Subcutaneous abdominal adipose tissue (tissue), 5 donors: ENCODE data around the gene EXOG.

Experiments
- H3K27ac ChIP-seq: one replicate; pipeline ENCODE4 v1.7.0; 2013; ENCODE audit warnings: low read depth, mild to moderate bottlenecking, inconsistent platforms, low read length, moderate library complexity
- H3K27me3 ChIP-seq, 5 donors: one replicate each; pipeline ENCODE4 v1.7.0; 2013; ENCODE audit warnings: low read length in 5 of 5, inconsistent platforms in 1 of 5; ENCODE audit not compliant: control insufficient read depth in 5 of 5, insufficient read depth in 4 of 5
- H3K36me3 ChIP-seq, 5 donors: one replicate each; pipeline ENCODE4 v1.7.0; 2013; ENCODE audit warnings: low read length in 5 of 5; ENCODE audit not compliant: control insufficient read depth in 5 of 5, insufficient read depth in 5 of 5
- H3K4me1 ChIP-seq, 5 donors: one replicate each; pipeline ENCODE4 v1.7.0; 2013; ENCODE audit warnings: low read length in 5 of 5, mild to moderate bottlenecking in 3 of 5, moderate library complexity in 1 of 5; ENCODE audit not compliant: control insufficient read depth in 5 of 5, insufficient read depth in 5 of 5
- H3K4me3 ChIP-seq, 5 donors: one replicate each; pipeline ENCODE4 v1.7.0; 2013; ENCODE audit warnings: low read length in 5 of 5, low read depth in 1 of 5
- H3K9ac ChIP-seq, 5 donors: one replicate each; pipeline ENCODE4 v1.7.0; 2013; ENCODE audit warnings: low read length in 5 of 5, mild to moderate bottlenecking in 4 of 5, moderate library complexity in 3 of 5
- H3K9me3 ChIP-seq, 5 donors: one replicate each; pipeline ENCODE4 v1.7.0; 2013; ENCODE audit warnings: low read length in 5 of 5; ENCODE audit not compliant: control insufficient read depth in 5 of 5
- donor health status: healthy.
- donor health status: healthy.
- donor health status: healthy.
- donor health status: healthy.
- donor health status: healthy.

Gene EXOG

DNA sequence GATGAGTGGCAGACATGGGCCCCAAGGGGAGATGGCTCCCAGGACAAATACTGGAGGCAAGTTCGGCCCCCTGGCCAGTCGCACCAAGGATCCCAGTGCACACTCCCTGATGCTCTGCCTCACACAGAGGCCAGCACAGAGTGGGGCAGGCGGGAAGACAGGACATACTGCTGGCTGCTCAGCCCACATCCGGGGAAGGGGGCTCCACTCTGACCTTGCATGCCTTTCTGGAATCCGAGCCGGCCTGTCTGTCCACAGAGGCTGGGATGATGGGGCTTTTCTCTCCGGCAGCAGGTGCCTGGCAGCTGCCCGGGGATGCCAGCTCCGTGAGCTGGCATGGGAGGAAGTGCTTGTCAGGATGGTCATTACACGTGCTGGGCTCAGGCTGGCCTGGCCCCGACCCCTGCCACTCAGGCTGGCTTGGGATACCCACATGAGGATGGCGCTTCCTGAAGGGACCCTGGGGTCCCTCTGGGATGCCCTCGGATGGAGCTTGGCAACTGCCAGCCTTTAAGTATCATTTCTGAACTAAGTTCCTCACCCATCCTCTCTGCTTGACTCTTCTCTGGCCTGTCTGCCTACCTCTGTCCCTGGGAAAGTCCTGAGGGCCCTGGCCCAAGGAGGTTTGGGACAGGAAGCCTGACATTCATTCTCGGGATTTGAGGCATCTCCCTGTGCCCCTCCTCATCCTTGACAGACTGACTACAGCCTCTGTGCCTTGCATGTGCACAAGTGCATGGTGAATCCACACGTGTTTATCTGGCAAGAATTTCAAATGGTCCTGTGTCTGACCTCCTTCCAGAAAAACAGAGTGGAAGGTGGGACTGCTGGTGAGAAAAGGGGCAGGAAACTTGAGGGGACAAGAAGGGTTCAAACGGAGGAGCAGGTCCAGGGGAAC is 46.5 kb downstream of the EXOG start:
- Histone ChIP-seq H3K4me1 (peaks cover 0 to 6% (median 5%) of the 10 kb centered on the region in 5 donors), H3K9me3 (no peaks in the 10 kb centered on the region), H3K9ac (no peak overlapping the region), H3K27ac (no peak overlapping the region), H3K27me3 (peaks cover 0 to 7% (median 3%) of the 10 kb centered on the region in 5 donors), H3K36me3 (no peaks in the 10 kb centered on the region), H3K4me3 (no peak overlapping the region)

- Histone ChIP-seq H3K9me3 (no peaks in the 10 kb centered on the region), H3K27ac (no peak overlapping the region), H3K4me1 (peaks cover 0 to 6% (median 5%) of the 10 kb centered on the region in 5 donors), H3K27me3 (peaks cover 0 to 7% (median 3%) of the 10 kb centered on the region in 5 donors), H3K36me3 (no peaks in the 10 kb centered on the region), H3K4me3 (no peak overlapping the region), H3K9ac (no peak overlapping the region)
Observed at GRCh38 chr3:38543586-38543985, 47.4 kb downstream of the EXOG start.

DNA sequence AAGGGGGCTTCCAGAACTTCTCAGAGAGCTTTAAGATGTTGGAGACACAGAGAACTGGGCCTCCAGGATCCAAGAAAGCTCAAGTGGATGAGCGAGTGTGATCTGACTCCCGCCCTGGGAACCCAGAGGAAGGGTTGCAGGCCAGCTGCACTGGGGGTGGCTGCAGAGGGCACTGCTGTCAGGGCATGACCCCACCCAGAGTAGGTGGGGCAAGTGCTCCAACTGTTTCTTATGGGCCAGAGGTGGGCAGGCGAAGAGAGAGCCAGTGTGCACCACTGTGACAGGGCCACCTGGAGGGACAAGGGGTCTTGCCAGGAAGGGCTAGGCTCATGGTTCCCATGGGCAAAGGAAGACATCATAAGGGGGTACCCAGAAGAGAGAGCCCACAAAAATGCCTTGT is 48.8 kb downstream of the EXOG start:
- no peaks in the 10 kb centered on the region for H3K9me3 ChIP-seq
- peaks cover 0 to 7% (median 3%) of the 10 kb centered on the region in 5 donors for H3K27me3 ChIP-seq
- H3K36me3 ChIP-seq, result no peaks in the 10 kb centered on the region
- no peak overlapping the region for H3K4me3 ChIP-seq
- H3K27ac ChIP-seq, result no peak overlapping the region
- H3K9ac ChIP-seq, result no peak overlapping the region
- peaks cover 0 to 6% (median 0%) of the 10 kb centered on the region in 5 donors for H3K4me1 ChIP-seq

DNA sequence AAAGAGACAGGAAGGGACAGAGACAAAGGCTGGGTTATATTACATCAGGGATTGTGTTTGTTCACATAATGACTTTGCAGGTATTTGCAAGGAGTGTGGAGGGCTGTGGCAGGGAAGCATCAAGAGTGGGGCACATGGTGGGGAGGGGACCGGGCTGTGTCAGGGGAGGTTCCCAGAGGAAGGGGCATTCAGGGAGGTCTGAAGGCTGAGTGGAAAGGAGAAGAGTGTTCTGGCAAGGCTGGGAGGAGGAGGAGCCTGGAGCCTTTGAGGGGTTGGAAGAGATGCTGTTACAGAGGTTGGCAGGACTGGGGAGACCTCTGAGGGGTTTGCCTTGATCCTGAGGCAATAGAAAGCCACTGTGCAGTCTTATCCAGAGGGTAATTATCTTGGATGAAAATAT is 49.4 kb downstream of the EXOG start:
- H3K27me3 ChIP-seq, result peaks cover 0 to 7% (median 3%) of the 10 kb centered on the region in 5 donors
- H3K27ac ChIP-seq, result no peak overlapping the region
- no peak overlapping the region for H3K9ac ChIP-seq
- H3K4me3 ChIP-seq, result no peak overlapping the region
- H3K36me3 ChIP-seq, result no peaks in the 10 kb centered on the region
- H3K4me1 ChIP-seq, result peaks cover 0 to 6% (median 0%) of the 10 kb centered on the region in 5 donors
- peaks cover 0 to 3% (median 0%) of the 10 kb centered on the region in 5 donors for H3K9me3 ChIP-seq

GRCh38 chr3:38545983-38546382 is 49.8 kb downstream of the EXOG start:
- peaks cover 0 to 4% (median 0%) of the 10 kb centered on the region in 5 donors for H3K9me3 ChIP-seq
- peaks cover 0 to 7% (median 3%) of the 10 kb centered on the region in 5 donors for H3K27me3 ChIP-seq
- no peak overlapping the region for H3K9ac ChIP-seq
- H3K36me3 ChIP-seq, result no peaks in the 10 kb centered on the region
- no peak overlapping the region for H3K27ac ChIP-seq
- H3K4me3 ChIP-seq, result no peak overlapping the region
- peaks cover 0 to 6% (median 0%) of the 10 kb centered on the region in 5 donors for H3K4me1 ChIP-seq

- H3K27ac ChIP-seq, result no peak overlapping the region
- H3K9ac ChIP-seq, result no peak overlapping the region
- H3K4me3 ChIP-seq, result no peak overlapping the region
- H3K4me1 ChIP-seq, result peaks cover 0 to 5% (median 0%) of the 10 kb centered on the region in 5 donors
- H3K36me3 ChIP-seq, result no peaks in the 10 kb centered on the region
- peaks cover 0 to 6% (median 0%) of the 10 kb centered on the region in 5 donors for H3K9me3 ChIP-seq
- H3K27me3 ChIP-seq, result peaks cover 0 to 6% (median 3%) of the 10 kb centered on the region in 5 donors
Observed at GRCh38 chr3:38548154-38548931, 52.2 kb downstream of the EXOG start.

DNA sequence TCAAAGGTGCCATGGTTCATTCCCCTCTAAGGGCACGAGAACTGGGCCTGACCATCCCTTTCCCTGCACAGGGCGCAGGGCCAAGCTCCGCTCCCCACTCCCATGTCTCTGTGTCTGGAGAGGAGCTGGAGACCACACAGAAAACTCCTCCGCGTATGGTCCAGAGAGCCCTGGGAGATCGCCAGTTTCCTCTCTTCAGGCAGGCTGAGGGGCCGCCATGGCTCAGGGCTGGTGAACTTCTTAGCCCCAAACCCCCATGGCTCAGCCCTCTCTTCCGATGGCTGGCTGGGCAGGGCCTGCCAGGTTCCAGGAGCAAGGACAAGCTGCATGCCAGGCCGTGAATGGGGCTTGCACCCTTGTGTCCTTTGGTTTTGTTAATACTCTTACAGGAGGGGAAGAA is 52.9 kb downstream of the EXOG start:
- no peaks in the 10 kb centered on the region for H3K36me3 ChIP-seq
- H3K4me1 ChIP-seq, result no peaks in the 10 kb centered on the region
- no peak overlapping the region for H3K27ac ChIP-seq
- peaks cover 0 to 4% (median 3%) of the 10 kb centered on the region in 5 donors for H3K27me3 ChIP-seq
- H3K9ac ChIP-seq, result no peak overlapping the region
- H3K9me3 ChIP-seq, result peaks cover 0 to 10% (median 5%) of the 10 kb centered on the region in 5 donors
- H3K4me3 ChIP-seq, result no peak overlapping the region

- no peak overlapping the region for H3K27ac ChIP-seq
Observed at GRCh38 chr3:38549486-38549885, 53.3 kb downstream of the EXOG start.

DNA sequence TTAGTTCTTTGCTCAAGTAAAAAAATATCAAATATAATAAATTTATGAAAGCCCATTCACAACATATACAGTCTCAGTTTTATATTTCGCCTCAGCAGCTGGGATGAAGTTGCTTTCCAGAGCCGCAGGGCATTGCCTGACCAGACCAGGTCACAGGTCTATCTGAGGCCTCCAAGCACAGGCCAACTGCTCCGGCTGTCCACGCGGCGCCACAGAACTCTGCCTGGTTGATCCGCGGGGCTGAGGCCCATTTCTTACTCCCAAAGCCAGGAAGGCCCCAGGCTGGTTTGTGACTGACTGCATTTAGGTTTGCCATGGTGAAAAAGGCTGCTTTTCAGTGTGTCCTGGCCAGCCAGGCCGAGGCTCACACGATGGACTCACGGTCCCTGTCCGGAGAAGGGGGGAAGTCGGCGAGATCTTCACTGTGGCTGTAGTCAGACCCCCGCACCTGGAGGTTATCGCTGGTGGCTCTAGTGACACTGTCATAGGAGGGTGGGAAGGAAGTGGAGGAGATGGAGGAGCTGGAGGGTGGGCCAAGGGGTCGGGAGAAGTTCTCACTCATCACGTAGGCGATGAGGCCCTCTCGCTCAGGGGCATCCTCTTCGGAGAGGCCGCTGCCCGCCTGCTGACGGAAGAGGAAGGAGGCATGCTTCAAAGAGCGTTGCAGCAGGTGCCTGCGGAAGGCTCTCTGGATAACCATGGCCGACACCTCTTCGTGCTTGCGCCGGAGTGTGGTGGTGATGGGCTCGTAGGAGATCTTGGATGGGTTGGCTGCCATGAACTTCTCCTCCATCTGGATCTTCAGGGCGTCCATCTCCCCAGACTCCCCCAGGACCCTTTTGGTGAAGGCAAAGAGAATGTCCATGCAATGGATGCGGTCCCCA is 54.1 kb downstream of the EXOG start:
- Histone ChIP-seq H3K9me3 (peaks cover 0 to 10% (median 9%) of the 10 kb centered on the region in 5 donors), H3K4me1 (no peaks in the 10 kb centered on the region), H3K36me3 (no peaks in the 10 kb centered on the region), H3K27me3 (peaks cover 0 to under 1% (median 0%) of the 10 kb centered on the region in 5 donors), H3K4me3 (no peak overlapping the region), H3K9ac (no peak overlapping the region), H3K27ac (no peak overlapping the region)

More at GRCh38 chr3:38549486-38549885, 53.3 kb downstream of the EXOG start:
- Histone ChIP-seq H3K9ac (no peak overlapping the region), H3K36me3 (no peaks in the 10 kb centered on the region), H3K9me3 (peaks cover 0 to 10% (median 9%) of the 10 kb centered on the region in 5 donors), H3K4me1 (no peaks in the 10 kb centered on the region), H3K27me3 (peaks cover 0 to 4% (median 3%) of the 10 kb centered on the region in 5 donors), H3K4me3 (no peak overlapping the region)
